BE2C (cell line): ENCODE measurements around the gene PTPRQ.

Experiments
- DNase-seq: peaks from one replicate; pipeline ENCODE4 v3.0.0-alpha.2; 2020
- H3K27me3 ChIP-seq: fragments of 250-450 bp; sonication (Bioruptor Pico); 2 replicates; pipeline ENCODE4 v1.5.1; 2020; ENCODE audit warnings: mild to moderate bottlenecking
- H3K36me3 ChIP-seq: fragments of 250-450 bp; sonication (Bioruptor Pico); 2 replicates; pipeline ENCODE4 v1.5.1; 2020; ENCODE audit warnings: mild to moderate bottlenecking
- H3K4me1 ChIP-seq: fragments of 250-450 bp; sonication (Bioruptor Pico); 2 replicates; pipeline ENCODE4 v1.5.1; 2020
- H3K4me3 ChIP-seq: 2 replicates; pipeline ENCODE4 v1.5.1; 2011; ENCODE audit warnings: low read depth, low read length
- H3K9me3 ChIP-seq: fragments of 250-450 bp; sonication (Bioruptor Pico); 2 replicates; pipeline ENCODE4 v1.5.1; 2020
- CTCF ChIP-seq: IDR thresholded peaks from 2 replicates; pipeline ENCODE4 v1.5.1; 2012; ENCODE audit warnings: mild to moderate bottlenecking, low read depth, low read length

PTPRQ gene

GRCh38 chr12:80539029-80539428 lies 95.0 kb downstream of the PTPRQ start:
- no peaks in the 10 kb centered on the region for H3K27me3 ChIP-seq
- H3K4me3 ChIP-seq: no peak overlapping the region

GRCh38 chr12:80549298-80549697 lies 105.3 kb downstream of the PTPRQ start:
- Histone ChIP-seq H3K36me3 (no peaks in the 10 kb centered on the region), H3K27me3 (no peaks in the 10 kb centered on the region; the same call in 1 of the 2 replicates), H3K4me3 (no peak overlapping the region), H3K4me1 (no peaks in the 10 kb centered on the region), H3K9me3 (no peaks in the 10 kb centered on the region)
- TF ChIP-seq CTCF: no peak
- no peak for DNase-seq

More at GRCh38 chr12:80539029-80539428, 95.0 kb downstream of the PTPRQ start:
- no peak for DNase-seq
- H3K9me3 ChIP-seq: no peaks in the 10 kb centered on the region
- H3K4me1 ChIP-seq: no peaks in the 10 kb centered on the region
- H3K36me3 ChIP-seq: no peaks in the 10 kb centered on the region
- no peak for TF ChIP-seq CTCF

- no peaks in the 10 kb centered on the region for H3K36me3 ChIP-seq
- TF ChIP-seq CTCF: no peak
- H3K27me3 ChIP-seq: no peaks in the 10 kb centered on the region
- no peaks in the 10 kb centered on the region for H3K9me3 ChIP-seq
- no peaks in the 10 kb centered on the region for H3K4me1 ChIP-seq
- no peak for DNase-seq
- H3K4me3 ChIP-seq: no peak overlapping the region
These were observed 107.9 kb downstream of the PTPRQ start for GRCh38 chr12:80551897-80552296.

GRCh38 chr12:80553316-80553715 lies 109.3 kb downstream of the PTPRQ start:
- TF ChIP-seq CTCF: no peak
- DNase-seq: no peak
- Histone ChIP-seq H3K4me3 (no peak overlapping the region), H3K27me3 (no peaks in the 10 kb centered on the region), H3K4me1 (no peaks in the 10 kb centered on the region), H3K36me3 (no peaks in the 10 kb centered on the region), H3K9me3 (no peaks in the 10 kb centered on the region)

- H3K27me3 ChIP-seq: no peaks in the 10 kb centered on the region
- no peak for TF ChIP-seq CTCF
- no peak overlapping the region for H3K4me3 ChIP-seq
- H3K4me1 ChIP-seq: no peaks in the 10 kb centered on the region
- no peak for DNase-seq
- H3K36me3 ChIP-seq: no peaks in the 10 kb centered on the region
- no peaks in the 10 kb centered on the region for H3K9me3 ChIP-seq
These were observed 112.5 kb downstream of the PTPRQ start for GRCh38 chr12:80556566-80556965.

- no peak overlapping the region for H3K4me3 ChIP-seq
- TF ChIP-seq CTCF: no peak
- no peak for DNase-seq
- H3K4me1 ChIP-seq: no peaks in the 10 kb centered on the region
- no peaks in the 10 kb centered on the region for H3K27me3 ChIP-seq
- no peaks in the 10 kb centered on the region for H3K9me3 ChIP-seq
- no peaks in the 10 kb centered on the region for H3K36me3 ChIP-seq
These were observed 115.7 kb downstream of the PTPRQ start for GRCh38 chr12:80559766-80560165.
